HG03097 (cell line): Measurements from ENCODE around the gene ST7.

Experiments
- ATAC-seq: cut with Tn5 transposase; IDR thresholded peaks from one replicate; pipeline ENCODE4 v1.9.1; 2021; ENCODE audit not compliant: unreplicated experiment, low FRiP score

Gene ST7

DNA sequence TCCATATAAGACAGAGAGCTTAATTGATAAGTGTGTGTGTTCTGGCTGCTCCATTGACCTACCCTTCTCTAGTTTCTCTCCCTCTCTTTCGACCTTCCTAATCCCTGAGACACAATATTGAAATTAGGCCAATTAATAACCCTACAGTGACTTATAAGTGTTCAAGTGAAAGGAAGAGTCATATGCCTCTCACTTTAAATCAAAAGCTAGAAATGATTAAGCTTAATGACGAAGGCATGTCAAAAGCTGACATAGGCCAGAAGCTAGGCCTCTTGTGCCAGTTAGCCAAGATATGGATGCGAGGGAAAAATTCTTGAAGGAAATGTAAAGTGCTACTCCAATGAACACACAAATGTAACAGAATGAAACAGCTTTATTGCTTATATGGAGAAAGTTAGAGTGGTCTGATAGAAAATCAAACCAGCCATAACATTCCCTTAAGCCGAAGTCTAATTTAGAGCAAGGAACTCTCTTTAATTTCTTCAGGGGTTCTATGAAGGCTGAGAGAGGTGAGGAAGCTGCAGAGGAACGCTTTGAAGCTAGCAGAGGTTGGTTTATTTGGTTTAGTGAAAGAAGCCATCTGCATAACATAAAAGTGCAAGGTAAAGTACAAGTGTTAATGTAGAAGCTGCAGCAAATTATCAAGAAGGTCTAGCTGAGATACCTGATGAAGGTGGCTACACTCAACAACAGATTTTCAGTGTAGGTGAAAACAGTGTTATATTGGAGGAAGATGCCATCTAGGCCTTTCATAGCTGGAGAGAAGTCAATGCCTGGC is 53.8 kb downstream of the ST7 start:
- ATAC-seq = no peak

DNA sequence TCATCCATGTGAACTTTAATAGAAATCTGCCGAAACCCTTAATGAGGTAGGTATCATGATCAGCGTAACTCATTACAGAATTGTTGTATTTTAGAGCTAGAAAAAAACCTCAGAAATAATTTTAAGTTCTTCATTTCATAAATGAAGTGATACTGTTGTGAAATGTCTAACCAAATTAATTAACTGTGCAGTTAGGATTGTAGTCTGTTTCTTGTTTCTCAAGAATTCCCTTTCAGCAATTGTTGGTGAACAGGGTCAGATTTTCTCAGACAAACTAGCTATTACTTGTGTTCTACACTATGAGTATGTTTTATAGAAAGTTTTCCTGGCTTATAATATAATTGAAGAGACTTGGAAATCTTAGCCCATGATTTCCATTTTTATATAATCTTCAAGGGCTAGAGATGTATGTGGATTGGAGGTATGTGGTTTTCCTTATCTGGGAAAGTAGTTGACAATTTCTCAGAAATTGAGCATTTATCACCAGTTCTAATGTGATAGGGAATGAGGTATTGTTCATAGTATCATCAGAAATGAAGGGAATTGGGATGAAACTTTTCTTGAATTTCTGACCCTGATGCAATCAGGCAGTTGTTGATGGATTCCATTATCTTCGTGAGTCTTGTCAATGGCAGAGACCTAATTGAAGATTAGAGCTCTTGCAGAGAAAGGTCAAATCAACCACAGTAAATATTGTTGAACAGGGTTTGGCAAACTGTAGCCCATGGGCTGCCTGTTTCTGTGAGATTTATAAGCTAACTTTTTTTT is 55.0 kb downstream of the ST7 start:
- ATAC-seq = no peak

DNA sequence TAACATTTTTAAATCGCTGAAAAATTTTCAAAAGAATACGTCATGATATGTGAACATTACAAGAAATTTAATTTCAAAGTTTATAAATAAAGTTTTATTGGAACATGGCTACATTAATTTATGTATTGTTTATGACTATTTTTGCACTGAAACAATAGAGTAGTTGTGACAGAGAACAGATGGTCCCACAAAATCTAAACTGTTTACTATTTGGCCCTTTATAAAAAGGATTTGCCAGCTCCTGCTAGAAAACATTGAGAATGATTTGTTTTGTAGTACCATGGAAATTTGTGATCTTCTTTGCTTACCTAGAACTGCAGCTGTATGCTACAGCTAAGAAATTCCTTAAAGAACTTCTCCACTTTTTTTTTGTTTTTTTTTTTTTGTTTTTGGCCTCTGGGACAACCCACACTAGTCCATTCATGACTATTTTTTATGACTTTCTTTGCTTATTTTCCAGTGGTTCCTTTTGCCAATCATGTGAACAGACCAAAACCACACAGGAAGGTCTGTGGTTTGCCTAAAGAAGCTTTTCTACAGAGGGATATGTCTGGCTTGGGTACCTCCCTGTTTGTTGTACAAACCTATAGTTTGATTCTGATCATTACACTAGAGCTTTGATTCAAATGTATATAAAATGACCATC is 55.7 kb downstream of the ST7 start:
- ATAC-seq = peak; percentile 24

DNA sequence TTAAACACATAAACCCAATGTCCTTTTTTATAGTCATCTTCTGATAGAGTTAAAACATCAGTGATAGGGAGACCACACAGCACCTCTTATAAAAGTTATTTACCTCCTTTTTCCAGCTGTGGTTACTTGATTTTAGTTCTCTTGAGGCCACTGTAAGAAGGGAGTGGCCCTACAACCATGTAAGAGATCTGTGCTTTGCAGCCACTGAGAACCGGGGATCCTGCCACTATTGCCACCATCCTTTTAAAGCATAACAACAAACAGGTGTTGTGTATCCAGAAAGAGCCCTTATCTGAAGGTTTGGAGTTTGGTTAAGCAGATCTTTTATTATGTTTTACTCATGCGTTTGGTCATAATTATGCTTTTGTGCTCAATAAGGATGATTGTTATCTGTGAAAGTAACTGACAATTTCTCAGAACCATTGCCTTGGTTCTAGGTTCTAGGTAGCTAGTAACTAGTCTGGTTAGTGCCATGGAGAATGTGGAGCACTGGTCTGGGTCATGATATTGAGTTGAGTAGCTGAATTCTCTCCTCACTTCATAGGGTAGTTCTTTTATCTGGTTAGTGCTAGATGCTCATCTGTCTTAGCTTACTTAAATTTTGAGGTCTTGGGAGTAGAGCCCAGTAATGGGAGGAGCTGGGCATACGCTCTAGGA is 56.5 kb downstream of the ST7 start:
- ATAC-seq = no peak

DNA sequence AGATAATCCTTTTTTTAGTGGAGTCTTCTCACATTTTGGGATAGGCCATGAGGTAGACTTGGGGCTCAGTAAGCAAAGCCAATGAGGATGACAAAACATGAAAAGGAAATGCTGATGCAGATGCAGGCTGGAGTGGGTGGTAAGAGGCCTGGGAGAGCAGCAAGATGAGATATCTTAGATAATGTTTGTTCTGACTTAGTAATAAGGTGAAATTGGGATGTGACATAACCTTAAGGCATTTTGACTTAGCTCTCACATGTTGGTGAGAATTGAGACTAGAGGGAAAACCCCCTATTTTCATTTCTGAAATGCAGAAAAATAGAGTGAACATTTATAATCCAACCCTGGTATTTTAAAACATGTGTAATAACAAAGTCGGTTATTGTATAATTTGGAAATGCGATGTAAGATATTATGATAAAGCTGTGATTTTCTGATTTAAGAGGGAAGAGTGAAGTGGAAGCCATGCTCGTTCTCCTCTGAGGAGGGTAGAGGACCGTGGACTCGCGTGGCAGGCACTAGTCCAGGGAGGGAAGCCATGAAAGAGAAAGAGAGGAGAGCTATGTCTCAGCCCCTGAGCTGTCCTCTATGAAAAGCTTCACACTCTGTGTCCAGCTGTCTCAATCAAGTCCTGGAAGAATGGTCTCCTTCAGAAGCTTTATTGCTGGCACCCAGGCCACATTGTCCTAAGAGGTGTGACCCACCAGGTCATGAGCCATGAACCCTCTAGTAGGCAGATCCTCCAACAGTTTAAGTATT is 57.3 kb downstream of the ST7 start:
- ATAC-seq = peak; percentile 40

DNA sequence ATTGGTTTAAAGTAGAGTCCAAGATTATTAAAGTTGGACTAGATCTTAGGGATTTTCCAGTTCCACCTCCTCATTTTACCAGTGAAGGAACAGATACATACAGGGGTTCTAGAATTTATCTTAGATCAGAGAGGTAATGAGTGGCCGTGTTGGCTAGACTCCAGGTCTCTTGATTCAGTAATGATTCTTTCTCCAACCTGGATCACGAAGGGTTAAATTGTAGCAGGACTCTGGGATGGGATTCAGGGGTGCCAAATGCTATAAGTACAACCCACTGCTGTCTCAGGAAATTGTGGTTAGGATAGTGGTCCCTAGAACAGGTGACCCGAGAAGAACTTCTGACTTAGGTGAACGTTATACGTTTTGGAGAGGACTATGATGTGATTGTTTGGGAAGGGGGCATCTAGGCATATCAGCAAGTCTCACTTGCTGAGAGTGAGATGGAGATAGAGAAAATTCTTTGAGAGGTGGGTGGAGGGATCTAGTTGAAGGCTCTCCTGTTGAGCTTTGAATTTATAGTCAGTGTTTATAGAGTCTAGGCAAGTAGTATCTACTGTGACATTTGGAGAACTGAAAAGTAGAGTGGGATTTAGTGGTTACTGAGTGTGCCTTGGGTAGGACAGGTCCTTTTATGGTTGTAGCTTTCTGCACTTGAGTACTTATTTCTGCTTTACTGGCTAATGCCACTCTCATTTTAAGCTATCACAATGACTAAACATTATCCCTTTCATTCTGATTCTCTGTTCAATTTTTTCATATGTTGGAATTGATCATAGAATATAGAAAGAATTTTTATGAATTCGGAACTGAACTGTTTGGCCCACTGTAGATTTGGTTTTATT is 58.3 kb downstream of the ST7 start:
- ATAC-seq = peak; percentile 76

DNA sequence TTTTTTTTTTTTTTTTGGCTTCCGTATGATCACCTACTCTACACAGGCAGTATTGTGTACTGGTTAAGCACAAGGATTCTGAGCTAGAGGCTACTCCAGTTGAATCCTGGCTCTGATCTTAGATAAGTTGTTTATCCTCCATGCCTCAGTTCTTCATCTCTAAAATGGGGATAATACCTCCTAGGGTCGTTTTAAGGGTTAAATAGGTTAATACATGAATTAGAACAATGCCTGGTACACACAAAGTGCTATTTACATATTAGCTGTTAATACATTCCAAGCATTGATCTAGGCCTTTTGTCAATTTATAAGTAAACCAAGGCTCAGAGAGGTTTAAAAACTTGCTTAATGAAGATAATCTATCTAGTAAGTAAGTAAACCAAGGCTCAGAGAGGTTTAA is 59.0 kb downstream of the ST7 start:
- ATAC-seq = peak; percentile 6

DNA sequence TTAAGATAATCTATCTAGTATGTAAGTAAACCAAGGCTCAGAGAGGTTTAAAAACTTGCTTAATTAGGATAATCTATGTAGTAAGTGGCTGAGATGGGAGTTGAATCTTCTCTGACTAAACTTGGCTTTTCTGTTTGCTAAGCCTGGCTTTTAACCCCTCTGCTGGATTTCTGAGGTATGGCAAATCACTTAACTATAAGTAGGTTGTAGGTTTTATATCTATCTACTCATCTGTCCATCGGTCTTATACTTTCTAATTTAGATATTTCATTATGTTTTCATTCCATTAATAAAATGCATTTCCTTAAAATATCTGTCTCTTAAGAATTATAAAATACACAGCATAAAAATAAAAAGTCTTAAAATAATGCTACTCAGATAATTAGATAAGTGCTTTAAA is 59.4 kb downstream of the ST7 start:
- no peak for ATAC-seq

DNA sequence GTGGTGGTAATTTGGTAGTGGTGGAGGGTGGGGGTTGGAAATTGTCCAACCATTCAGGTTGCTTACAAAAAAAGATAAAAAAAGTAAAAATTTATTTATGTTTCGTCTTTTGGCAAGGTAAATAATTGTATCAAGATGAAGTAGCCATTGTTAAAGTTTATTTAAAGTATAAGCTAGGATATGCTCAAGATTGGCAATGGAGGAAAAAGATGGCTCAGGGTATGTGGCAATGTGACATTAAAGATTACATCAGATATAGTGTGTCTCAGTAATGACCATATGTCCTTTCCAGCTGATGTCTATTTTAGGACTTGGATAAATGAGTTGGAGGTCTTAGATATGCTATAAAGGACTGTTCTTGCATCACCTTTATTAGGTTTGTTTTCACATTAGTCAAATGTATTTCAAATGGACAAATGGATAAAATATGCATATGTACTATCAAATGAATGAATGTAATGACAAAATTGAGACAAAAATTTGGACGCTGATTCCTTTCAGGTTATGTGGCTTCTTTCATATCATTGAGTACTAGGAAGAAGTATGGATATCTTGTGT is 60.9 kb downstream of the ST7 start:
- no peak for ATAC-seq

DNA sequence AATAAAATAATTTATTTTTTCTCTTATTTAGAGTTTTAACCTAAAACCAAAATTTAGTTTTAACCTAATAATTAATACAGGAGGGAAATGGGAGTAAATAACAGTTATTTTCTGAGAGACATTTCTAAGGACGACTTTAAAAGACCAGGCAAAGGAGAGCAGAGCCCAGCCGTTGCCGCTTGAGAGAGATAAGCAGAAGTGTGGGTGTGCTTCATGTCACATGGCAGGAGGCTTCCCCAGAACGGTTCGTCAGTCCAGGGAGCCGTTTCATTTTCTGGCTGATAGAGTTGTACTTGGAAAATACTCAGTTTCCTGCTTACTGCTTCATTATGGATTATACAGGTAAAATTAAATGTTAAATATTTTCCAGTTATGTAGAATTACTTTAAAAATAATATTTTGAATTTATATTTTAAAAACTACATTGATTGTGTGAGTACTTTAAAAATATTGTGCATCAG is 61.4 kb downstream of the ST7 start:
- ATAC-seq = no peak

DNA sequence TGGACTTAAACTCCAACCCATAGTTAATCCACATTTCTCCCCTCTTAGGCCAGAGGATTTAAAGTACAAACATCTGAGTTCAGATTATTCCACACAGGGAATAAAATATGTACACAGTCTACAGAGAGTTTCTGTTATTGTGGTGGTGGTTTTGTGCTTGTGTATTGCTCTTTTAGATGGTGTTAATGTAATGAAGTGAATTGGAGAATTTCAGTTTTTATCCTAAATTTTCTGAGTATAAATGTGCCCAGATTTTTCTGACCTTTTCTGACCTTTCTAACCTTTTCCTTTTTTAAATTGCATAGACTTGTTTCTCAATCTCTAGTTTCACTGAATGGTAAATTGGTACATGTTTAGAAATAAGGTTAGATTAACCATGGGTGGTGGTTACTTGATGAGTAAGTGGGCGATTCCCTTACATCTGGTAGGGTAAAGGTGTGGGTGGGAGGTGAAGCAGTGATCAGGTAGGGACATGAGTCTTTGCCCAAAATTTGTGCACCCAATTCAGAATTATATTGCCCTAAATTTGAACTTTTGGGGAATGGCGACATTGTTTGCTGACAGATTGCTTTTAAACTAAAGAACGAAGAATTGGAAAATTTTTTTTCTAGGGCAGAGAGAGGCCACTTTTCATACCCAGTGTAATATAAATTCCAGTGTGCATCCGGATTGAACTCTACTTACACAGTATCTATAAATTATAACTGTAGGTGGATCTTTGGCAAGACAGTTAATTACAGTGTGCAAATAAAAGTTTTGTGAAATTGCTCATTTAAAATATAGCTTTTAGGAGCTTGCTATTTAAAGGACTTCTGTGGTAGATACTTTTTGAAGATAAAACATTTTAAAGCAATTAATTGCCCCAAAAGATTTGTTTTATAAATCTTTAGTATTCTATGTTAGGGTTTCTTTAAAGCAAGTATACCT is 62.2 kb downstream of the ST7 start:
- no peak for ATAC-seq

DNA sequence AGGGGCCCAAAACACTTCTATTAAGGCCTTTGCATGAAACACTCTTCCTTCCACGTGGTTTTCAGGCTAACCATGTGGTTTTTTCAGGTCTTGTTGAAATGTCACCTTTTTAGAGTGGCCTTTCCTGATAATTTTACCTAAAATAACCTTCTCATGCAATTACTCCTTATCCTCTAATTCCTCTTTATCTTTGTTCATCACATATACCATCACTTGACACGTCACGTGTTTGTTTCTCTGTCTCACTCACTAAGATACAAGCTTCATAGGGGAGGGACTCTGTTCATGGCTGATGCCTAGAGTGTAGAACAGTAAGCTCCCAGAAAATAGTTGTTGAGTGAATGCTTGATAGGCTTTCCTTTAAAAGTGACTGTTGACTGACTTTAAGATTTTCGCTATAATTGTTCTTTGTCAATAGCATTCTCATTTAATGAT is 63.7 kb downstream of the ST7 start:
- ATAC-seq = no peak

DNA sequence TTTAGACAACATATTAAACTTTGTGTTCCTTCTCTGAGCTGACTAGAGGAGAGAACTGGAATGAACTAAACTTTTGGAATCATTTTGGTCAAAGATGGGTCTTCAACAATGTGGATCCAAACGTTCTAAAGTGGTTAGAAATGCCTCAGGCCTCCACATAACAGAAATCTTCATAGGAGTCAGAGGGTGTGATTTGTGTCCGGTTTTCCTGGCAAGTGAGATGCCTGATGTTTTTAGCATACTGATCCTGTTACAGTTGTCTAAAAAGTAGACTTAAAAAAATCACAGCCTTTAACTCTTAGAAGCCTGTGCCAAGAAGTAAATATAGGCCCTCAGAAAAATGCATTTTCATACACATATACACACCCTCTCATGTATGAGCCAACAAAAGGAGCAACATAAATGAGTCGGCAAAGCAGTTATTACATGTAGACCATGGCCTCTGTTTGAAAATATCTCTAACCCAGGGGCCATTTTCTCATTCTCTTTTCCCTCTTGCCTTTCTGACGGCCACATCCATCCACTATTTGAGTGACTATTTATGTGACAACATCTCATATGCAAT is 64.5 kb downstream of the ST7 start:
- ATAC-seq = no peak

DNA sequence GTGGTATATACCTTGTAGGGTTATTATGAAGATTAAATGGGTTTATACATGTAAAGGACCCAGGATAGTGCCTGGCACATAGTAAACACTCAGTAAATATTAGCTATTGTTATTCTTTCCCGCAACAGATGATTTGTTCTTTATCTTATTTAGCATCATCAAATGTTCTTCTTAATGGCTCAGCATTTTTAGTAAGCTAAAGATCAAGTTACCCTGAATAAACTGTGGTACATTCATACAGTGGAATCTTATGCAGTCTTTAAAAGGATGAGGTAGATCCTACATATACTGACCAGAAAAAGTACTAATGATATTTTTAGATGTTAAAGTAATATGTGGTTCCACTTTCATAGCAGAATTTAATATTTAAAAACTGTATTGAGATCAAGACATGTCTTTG is 65.4 kb downstream of the ST7 start:
- ATAC-seq = no peak

DNA sequence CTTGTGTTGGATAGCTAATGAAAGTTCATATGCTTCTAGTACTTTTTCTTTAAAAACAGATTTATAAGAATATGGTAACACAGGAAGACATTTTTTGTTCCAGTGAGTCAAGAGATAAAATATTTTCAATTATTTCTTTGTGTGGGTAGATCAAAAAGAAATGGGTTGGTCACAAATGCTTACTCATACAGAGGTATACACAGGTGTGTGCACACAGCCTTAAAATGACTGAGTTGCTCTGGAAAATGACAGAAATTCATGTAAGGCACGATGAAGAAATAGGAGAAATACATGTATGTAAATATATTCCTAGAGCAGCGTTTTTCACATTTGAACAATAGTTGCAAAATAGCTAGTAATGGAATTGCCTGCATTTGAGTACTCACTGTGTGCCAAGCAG is 66.0 kb downstream of the ST7 start:
- ATAC-seq = no peak

DNA sequence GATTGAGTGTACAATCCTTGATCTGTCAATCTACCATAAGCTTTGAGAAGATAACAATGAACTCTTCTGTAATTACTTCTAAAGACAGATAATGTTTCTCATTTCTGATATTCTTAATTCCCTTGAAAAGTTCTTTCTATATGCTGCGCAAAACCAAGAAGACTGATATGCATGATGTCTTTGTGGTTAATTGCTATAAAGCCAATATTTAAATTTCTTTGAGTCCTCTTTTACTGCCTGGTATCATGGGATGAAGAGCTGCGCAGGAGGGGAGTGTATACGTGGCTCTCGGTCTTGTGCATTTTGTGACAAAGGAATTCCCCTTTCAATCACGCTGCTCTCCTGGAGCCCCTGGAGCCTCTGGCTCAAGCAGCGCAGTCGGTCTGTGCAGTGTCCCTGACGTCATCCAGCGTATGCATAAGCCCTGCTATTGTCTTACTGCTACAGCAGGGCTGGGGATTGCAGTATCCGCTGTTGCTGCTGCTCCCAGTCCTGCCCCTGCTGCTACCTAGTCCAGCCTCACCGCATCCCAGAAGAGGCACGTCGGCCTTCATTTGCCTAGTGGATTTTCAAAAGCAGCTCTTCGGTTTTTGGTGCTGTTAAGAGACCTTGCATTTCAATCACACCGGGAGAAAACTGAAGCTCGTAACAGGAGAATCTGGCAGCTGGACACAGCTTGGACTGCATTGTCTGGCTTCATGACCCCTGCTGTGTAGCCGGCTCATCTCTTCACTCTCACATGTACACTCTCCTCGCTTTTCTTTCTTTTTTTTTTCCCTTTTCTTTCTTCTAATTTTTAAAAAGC is 66.7 kb downstream of the ST7 start:
- ATAC-seq = no peak

DNA sequence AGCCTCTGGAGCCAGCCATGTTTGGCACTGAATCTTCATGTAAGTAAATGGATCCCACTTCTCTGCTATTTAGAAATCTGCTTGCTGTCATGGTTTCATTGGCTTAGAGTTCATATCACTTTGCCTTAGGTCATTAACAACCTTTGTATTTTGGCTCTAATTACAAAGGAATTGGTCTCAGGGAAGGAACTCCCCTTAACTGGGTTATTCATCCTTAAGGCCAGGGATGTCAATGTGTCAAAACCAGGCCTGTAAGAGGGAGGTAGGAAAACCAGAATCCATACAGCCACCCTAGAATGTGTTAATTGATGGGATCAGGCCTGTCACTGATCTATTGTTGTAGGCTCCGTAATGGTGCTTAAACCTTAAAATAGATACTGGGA is 67.3 kb downstream of the ST7 start:
- no peak for ATAC-seq
